ENCODE measurements around the gene ACOT2. TPM values are rescaled to one million over a fixed set of nuclear protein-coding genes. Genes with fewer than 3 reads are reported as not detected.

Gene ACOT2
- total RNA-seq, 2 donors from 2014 or later: 5.3 to 7.9 TPM

Other genes with a start within 250 kb of the ACOT2 start
- 10 to 100 TPM; 34.8 to 41.4 TPM for gene NUMB, start 110.7 kb upstream of the ACOT2 start, total RNA-seq
- 10 to 100 TPM in 1 of 2 donors, 1 to 10 TPM in 1; 7.9 to 10.7 TPM for gene RIOX1, start 78.3 kb upstream of the ACOT2 start, total RNA-seq
- gene ACOT1, start 32.1 kb upstream of the ACOT2 start, total RNA-seq: 1 to 10 TPM in 1 of 2 donors, under 1 TPM in 1; 0.96 to 1.3 TPM
- gene HEATR4, start 10.3 kb upstream of the ACOT2 start, total RNA-seq: not detected
- gene ACOT4, start 22.7 kb downstream of the ACOT2 start, total RNA-seq: 1 to 10 TPM; 1.4 to 3.1 TPM
- gene ACOT6, start 43.3 kb downstream of the ACOT2 start, total RNA-seq: not detected
- gene DNAL1, start 75.8 kb downstream of the ACOT2 start, total RNA-seq: 1 to 10 TPM; 4.0 to 4.7 TPM
- gene PNMA1, start 145.2 kb downstream of the ACOT2 start, total RNA-seq: 10 to 100 TPM; 26.7 to 29.2 TPM